ENCODE measurements around the gene HCFC2.
"Not testable (repeated sequence)": the region's sequence is repeated elsewhere in the genome, so short reads cannot be mapped to it uniquely, and the experiment has no call there.

The HCFC2 gene

DNA sequence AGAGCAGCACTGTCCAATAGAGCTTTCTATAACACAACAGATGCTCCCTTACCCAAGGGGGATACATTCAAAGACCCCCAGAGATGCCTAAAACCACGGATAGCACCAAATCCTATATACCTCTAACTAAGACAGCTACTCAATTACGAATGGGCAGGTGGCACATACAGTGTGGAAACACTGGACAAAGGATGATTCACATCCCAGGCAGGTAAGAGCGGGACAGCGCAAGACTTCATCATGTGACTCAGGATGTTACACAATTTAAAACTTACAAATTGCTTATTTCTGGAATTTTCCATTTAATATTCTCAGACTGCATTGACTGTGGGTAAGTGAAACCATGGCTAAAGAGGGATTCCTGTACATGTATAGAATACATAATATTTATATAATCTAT is 5.5 kb upstream of the HCFC2 start:
- FAIRE-seq = no peak

DNA sequence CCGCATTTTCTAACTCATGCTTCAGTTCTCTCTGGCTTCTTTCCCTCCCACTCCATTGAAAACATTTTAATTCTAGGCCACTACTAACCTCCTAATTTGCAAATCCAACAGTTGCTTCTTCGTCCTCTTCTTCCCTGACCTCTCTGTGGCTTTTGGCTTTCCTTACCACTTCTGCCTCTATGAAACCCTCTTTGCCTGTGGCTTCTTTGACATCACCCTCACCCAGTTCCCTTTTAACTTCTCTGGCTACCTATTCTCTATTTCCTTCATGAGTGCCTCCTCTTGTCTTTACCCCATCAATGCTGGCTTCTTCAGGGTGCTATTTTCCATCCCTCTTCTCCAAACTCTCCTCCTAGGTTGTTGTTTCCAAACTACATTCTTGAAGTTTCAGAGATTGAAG is 4.4 kb upstream of the HCFC2 start:
- FAIRE-seq = no peak

DNA sequence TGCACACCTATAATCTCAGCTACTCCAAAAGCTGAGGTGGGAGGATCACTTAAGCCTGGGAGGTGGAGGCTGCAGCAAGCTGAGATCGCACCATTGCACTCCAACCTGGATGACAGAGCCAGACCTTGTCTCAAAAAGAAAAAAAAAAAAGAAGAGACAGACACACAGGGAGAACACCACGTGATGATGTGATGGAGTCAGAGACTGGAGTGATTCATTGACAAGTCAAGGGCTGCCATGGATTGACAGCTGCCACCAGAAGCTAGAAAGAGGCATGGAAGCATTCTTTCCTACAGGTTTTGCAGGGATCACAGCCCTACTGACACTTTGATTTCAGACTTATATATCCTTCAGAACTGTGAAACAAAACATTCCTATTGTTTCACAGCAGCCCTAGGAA is 3.5 kb upstream of the HCFC2 start:
- FAIRE-seq = no peak

DNA sequence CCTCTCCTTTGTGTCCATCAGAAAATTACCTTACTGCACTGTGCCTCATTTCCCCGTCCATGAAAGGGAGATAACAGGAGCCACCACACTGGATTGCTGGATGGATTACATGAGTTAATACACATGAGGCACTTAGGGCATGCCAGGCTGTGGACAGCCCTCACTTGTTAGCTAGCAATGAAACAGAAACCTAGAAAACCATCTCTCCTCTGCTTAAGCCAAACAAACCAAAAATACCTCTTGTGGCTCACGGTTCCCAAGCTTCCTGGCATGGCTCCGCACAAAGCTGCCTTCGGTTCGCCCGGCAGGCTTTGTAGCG is 660 bp upstream of the HCFC2 start:
- FAIRE-seq = no peak

DNA sequence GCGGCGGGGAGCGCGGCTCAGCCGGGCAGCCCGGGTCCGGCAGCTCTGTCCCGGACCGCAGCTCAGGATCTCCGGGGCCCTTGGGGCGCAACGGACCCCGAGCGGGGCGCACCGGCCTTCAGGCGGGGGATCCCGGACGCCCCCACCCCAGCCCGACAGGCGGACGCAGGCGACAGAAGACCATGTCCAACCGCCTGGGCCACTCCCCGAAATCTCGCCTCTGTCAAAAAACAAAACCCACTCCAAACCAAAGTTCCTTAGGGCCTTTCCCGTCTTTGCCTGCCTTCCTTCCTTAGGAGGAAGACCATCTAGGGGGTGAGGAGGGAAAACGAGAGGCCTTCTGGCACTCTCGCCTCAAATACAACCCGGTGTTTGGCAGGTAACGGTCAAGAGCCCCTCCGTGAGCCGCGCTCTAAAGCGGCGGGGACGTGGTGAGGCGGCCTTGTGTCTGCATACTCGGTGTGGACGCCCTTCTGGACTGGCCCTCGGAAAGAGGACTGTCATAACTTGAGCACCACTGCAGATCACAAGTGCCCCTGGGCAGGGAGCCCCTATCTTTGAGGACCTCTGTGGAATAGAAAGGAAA is 604 bp downstream of the HCFC2 start:
- FAIRE-seq = no peak

DNA sequence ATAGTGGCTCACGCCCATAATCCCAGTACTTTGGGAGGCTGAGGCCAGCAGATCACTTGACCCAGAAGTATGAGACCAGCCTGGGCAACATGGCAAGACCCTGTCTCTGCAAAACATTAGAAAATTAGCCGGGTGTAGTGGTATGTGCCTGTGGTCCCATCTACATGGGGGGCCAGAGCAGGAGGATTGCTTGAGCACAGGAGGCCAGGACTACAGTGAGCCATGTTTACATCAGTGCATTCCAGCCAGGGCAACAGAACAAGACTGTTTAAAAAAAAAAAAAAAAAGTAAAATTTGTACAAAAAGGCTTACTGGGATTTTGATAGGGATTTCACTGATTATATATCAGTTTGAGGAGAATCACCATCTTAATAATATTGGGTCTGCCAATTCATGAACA is 7.8 kb downstream of the HCFC2 start:
- no peak for FAIRE-seq

DNA sequence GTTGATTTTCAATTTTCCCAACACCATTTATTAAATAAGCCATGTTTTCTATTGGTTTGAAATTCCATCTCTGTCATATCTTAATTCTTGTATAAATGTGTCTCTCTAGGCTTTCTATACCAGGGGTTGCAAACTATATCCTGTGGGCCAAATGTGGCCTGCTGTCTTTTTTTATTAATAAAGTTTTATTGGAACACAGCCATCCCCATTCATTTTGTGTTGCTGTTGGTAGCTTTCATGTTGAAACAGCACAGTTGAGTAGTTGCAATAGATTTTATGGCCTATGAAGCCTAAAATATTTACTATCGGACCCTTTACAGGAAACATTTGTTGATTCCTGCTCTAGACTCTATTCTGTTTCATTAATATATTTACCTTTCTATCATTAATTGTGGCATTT is 9.4 kb downstream of the HCFC2 start:
- no peak for FAIRE-seq

DNA sequence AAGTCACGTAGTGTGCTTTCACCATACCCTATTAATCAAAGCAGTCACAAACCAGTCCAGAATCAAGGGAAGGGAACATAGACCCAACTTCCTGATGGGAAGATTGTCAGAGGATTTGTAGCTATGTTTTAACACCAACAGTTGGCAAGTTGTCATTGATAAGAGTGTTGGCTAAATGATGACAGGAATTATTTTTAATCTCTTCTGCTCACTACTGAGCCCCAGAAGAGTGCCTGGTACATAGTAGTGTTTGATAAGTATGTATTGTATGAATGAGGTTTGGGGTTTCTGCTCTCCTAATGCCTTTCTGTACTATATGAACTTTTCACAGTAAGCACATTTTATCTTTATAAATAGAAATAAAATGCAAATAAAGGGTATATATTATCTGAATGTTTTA is 14.7 kb downstream of the HCFC2 start:
- no peak for FAIRE-seq

DNA sequence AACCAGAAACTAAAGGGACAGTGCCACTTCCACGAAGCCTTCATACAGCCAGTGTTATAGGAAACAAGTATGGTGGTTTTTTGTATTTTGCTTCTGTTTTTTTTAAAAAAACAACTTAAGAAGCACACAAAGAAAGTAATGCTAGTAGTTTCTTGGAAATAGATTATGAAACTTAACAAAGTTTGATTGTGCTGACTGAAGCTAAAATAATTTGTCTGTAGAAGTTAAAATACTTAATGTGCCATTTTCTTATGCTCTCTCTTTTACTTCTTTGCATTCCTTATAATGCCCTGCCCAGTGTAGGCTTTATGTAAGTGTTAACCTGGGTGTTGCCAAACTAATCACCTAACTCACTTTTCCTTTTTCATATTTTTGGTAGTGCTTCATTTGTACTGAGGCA is 16.4 kb downstream of the HCFC2 start:
- FAIRE-seq = no peak

DNA sequence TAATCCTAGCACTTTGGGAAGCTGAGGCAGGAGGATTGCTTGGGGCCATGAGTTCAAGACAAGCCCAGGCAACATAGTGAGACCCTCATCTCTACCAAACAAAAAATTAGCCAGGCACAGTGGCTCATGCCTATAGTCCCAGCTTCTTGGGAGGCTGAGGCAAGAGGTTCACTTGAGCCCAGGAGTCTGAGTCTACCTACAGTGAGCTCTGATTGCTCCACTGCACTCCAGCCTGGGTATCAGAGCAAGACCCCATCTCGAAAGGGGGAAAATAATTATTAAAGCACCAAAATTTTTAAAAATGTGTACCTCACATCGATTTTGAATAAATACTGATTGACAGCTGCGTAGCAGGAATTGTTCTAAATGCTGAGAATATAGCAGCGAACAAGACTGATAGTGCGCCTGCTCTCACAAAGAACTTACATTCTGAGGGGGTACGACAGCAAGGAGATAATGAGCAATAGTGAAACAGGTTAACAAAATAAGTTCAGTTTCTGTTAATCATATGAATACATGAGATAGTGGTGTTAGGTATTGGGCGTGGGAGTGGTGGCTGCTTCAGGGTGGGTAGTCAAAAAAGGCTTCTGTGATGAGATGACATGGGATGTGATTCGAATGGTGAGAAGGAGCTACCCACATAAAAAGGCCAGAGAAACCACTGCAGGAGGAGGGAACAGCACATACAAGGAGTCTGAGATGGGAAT is 19.6 kb downstream of the HCFC2 start:
- FAIRE-seq = no peak

DNA sequence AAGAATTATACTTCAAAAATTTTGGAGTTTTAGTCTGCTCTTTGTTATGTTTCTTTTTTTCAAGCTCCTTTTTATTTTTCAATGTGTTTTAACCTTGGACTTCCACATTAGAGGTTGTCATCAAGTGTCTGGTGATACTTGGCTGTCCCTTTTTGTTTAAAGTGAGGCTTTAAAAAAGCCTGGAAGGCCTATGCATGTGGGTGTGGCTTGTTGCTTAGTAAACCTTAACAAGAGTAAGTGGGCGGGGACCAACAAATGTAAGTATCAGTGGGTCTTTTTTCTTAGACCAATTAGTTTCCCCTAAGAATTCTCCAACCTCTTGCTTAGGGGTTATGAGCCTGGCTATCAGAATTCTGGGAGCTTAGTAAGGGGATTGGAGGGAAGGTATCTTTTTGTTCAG is 26.4 kb downstream of the HCFC2 start:
- FAIRE-seq = no peak

DNA sequence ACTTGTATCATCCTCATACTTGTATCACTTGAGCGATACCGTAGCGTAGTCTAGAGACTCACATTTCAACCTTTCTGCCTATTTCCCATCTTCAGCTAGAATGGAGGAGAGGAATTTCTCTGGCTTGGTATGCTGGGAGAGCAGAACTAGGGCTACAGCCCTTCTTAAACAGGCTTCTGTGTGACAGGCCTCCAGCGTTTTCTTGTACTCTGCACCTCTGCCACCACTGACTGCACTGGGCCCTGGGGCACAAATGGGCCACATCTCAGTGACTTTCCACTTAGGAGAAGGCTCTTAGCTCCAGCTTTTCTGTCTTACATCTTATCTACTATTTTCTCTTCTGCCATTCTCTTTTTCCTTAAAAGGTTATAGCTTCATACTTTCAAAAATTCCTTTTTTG is 26.8 kb downstream of the HCFC2 start:
- no peak for FAIRE-seq

DNA sequence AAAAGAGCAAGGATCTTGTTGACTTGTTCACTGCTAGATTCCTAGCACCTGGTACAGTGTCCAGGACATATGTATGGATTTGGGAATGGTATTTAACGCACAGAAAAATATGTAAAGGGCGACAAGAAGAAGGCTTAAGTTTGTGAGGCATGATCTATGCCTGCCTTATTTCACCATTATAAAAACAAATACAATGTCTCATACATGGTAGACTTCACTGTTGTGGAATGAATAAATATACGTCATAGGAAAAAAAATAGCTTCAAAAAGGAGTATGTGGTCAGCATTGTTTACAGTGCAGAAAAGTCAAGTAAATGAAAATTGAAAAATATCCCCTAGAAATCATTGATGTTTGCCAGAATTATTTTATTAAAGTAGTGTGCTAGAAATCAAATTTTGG is 30.0 kb downstream of the HCFC2 start:
- FAIRE-seq = no peak

DNA sequence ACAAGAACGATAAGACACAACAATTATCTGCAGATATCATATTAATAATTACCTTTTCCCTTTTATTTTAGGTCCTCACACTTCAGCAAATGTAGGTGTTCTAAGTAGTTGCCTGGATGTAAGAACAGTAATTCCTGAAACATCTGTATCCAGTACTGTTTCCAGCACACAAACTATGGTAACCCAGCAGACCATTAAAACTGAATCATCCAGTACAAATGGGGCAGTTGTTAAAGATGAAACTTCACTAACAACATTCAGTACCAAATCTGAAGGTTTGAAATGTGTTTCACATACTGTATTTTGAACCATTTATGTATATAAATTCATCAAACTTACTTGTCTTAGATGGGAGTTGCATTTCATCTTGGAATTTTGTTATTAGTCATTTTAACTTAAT is 31.0 kb downstream of the HCFC2 start:
- no peak for FAIRE-seq

DNA sequence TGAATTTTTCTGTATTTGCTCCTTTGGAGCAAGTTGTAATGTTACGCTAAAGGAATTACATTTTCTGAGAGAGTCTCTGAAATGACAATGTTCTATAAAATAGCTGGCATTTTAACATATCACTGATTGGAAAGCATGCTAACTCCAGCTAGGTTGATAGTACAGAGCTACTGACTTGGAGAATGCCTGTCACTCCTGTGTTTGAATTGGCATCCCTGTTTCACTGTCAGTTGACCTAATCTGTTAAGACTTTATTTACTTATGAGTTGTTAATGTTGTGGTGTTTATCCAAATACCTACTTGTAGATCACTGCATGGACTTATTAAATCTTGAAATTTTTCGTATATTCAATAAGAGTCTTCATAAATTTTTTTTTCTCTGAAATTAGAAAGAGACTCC is 33.6 kb downstream of the HCFC2 start:
- no peak for FAIRE-seq

DNA sequence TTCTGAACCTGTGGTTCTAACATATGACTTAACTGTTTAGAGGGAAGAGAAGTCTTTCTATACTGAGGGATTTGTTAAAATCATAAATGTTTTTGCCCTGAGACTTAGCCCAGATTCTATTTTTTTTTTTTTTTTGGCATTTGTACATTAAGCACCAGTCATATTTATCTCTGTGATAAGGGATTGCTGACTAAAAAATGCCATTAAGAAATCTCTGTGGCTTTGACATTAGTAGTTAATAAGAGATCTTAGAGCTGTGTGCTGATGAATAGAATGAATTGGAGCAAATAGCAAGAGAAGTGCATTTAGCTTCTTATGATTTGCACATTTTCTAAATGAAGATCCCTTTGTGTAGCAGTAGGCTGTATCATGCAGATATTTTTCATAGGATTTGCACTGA is 41.1 kb downstream of the HCFC2 start:
- no peak for FAIRE-seq

DNA sequence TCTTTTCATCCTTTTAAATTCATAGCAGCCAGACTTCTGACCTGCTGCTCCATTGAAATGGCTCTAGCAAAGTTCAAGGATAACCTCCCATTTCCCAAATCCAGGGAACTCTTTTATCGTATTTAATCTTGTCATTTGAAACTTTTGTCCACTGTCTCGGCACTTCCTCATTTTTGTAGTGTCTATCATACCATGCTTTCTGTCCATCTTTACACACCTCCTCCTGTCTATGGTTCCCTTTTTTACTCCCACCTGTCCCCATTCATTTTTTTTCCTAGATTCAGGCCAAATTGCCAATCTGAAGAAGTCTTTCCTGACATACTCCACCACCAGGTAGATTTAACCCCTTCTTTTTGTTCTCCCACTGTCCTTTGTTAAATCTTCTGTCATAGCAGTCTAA is 42.6 kb downstream of the HCFC2 start:
- no peak for FAIRE-seq

DNA sequence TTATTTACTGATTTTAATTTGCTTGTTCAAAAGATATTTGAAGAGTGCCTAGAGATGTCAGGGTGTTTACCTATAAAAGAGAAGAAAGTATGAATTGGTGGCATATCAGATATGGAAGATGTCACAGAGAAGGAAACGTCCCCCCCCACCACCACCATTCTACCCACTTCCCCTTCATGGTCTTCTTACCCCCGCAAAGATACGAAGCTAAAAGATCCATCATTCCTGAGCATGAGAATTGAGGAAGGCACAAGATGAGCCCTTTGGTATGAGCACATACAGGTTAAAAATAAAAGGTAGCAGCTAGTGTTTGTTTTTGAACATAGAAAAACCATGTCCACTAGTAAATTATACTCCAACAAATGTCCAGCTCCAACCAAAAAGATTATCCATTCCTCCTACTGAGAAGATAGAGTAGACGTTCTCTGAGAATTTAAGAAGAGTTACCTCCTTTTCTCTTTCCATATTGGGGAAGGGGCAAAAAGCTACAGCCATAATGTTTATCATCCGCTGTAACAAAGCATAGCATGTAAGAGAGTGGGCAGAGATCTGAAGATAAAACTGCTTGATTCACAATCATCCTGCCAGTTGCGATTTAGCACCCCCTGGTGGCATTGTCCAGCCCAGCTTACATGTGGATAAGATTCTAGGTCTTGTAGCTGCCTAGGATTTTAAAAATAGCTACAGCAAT is 44.6 kb downstream of the HCFC2 start:
- FAIRE-seq = peak; percentile 8

DNA sequence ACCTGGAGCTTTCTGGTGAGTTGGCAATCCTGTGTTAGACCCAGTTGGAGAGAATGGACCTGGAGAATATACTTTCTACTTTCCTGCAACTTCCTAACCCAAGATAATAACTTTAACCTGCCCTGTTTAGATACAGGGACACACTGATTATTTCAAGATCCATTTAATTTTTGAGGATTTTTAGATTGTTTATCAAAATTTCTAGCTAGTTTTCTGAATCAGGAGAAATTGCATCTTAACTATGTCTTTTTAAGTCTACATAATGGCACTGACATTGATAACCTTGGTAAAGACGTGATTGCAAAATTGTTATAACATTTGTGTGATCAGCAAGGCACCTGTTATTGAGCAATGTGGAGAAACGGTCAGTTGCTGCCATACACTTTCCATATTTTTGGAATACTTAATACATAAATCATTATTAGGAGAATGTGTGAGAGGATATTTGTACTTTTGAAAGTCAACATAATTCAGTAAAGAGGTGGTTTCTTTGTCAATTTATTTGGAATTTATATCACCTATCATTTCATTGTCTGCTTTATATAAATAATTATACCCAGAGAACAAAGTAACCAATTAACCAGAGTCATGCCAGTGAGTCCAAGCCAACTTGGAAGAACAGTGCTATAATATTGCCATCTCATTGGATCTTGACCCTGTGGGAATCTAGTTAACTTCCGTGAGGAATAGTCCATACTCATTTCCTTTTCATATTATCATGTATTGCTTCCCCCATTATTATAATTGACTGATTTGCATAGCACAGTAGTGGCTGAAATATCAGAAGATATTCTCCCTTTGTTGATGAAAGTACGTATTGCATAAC is 45.3 kb downstream of the HCFC2 start:
- peak; percentile 37 for FAIRE-seq

DNA sequence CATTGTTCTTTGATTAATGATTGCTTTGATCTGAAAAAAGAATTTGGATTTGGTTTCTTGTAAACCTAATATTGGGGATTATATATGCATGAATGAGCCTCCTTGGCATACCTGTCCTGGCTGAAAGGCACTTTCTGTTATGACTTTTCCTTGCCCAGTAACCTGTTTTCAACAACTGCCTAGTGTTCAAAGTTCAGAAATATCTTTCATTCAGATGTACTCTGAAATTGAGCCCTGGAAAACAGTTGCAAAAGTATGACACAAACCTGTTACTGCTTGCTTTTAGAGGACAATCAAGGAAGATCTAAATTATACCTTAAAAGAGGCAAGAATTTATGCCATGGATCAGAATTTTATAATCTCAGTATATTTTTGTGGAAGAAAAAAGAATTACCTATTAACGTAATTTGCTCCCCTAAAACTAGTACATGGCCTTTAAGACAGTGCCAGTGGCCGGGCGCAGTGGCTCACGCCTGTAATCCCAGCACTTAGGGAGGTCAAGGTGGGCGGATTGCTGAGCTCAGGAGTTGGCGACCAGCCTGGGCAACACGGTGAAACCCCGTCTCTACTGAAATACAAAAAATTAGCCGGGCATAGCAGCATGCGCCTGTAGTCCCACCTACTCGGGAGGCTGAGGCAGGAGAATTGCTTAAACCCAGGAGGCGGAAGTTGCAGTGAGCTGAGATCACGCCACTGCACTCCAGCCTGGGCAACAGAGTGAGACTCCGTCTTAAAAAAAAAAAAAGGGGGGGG is 50.7 kb downstream of the HCFC2 start:
- not testable (repeated sequence) for FAIRE-seq

DNA sequence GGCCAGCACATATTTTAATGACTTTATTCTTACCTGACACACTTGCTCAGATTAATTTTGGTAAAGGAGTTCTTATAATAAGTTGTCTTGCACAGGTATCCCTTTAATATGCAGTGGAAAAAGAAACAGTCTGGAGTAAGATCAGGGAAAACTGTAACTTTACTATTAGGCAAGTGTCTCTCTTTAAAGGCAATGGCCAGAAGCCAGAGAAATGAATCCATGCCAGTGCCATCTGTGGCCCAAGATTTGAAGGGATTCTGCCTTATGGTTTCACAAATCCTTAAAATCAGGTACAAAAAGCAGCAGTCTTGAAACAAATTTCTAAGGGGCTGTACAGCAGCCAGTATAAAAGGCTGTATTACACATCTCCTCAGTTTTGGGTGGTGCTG is 51.2 kb downstream of the HCFC2 start:
- FAIRE-seq = no peak

DNA sequence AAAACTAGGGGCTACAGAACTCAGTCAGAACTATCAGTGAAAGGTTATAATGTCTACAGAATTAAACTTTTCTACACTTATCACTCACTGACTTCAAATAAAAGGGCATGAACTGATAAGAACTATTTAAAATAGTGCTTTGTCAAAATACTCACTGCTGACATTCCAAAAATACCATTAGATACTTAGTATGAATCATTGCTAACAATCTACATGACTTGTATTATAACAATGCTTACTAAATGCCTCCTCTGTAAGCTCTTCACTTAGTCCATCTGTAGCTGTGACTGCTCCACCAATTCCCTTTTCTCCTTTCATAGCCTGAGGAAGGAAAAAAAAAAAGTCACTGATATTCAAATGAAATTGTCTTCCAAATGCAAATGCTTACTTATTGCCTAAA is 56.7 kb downstream of the HCFC2 start:
- no peak for FAIRE-seq

DNA sequence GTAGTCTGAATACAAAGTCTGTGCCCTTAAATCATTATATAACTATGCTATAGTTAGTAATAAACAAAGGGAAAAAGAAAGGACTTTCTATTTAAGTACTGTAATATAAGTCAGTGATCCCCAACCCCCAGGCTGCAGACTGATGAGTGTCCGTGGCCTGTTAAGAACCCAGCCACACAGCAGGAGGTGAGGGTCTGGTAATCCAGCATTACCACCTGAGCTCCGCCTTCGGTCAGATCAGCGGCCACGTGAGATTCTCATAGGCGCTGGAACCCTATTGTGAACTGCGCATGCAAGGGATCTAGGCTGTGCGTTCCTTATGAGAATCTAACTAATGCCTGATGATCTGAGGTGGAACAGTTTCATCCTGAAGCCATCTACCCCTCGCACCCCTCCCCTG is 58.0 kb downstream of the HCFC2 start:
- FAIRE-seq = no peak

Data from endometrium (tissue), 2 donors.